AG10803 (cell line): Measurements from ENCODE around the gene ACYP1.

Source experiments
- DNase-seq: peaks from one replicate; pipeline ENCODE4 v3.0.0; 2010; ENCODE audit warnings: low read depth
- H3K4me3 ChIP-seq: 2 replicates; pipeline ENCODE4 v1.5.1; 2011; ENCODE audit warnings: mild to moderate bottlenecking, low read length, control low read depth
- CTCF ChIP-seq: conservative IDR thresholded peaks from 2 replicates; pipeline ENCODE4 v1.5.1; 2011; ENCODE audit warnings: mild to moderate bottlenecking, low read length, control low read depth, inconsistent platforms

Gene ACYP1

GRCh38 chr14:75084513-75084912, 20.7 kb upstream of the ACYP1 start:
- DNase-seq, result no peak
- TF ChIP-seq CTCF, result no peak; the same call in 1 of the 2 replicates
- no peak overlapping the region for H3K4me3 ChIP-seq

- no peak for DNase-seq
- TF ChIP-seq CTCF, result no peak
- H3K4me3 ChIP-seq, result no peak overlapping the region
Measured at GRCh38 chr14:75083271-75083670, 19.4 kb upstream of the ACYP1 start.

- TF ChIP-seq CTCF, result no peak
- no peak for DNase-seq
- H3K4me3 ChIP-seq, result no peak overlapping the region
Measured at GRCh38 chr14:75081660-75082229, 17.9 kb upstream of the ACYP1 start.

- no peak for DNase-seq
- no peak for TF ChIP-seq CTCF
- H3K4me3 ChIP-seq, result no peak overlapping the region
Measured at GRCh38 chr14:75079521-75079920, 15.7 kb upstream of the ACYP1 start.

- TF ChIP-seq CTCF, result no peak
- DNase-seq, result peak; percentile 49
- H3K4me3 ChIP-seq, result no peak overlapping the region
Measured at GRCh38 chr14:75077794-75078193, 14.0 kb upstream of the ACYP1 start.

- TF ChIP-seq CTCF, result no peak
- peak; percentile 62 for DNase-seq
- no peak overlapping the region for H3K4me3 ChIP-seq
Measured at GRCh38 chr14:75070383-75070782, 6.6 kb upstream of the ACYP1 start.

- H3K4me3 ChIP-seq, result peak overlapping the region; percentile 71
- TF ChIP-seq CTCF, result no peak
- no peak for DNase-seq
Measured at GRCh38 chr14:75069811-75070145, 6.0 kb upstream of the ACYP1 start.
